Osteocyte (in vitro differentiated cells): ENCODE results near the gene TSHZ2. TPM values are rescaled to one million over a fixed set of nuclear protein-coding genes. Genes with fewer than 3 reads are reported as not detected.
"Not testable (repeated sequence)": the region's sequence is repeated elsewhere in the genome, so short reads cannot be mapped to it uniquely, and the experiment has no call there.

Experiments used
- DNase-seq: peaks from one replicate; pipeline ENCODE4 v3.0.0; 2021; ENCODE audit warnings: mixed read lengths; ENCODE audit not compliant: unreplicated experiment; ENCODE audit errors: extremely low spot score
- H3K27ac Mint-ChIP-seq: one replicate; pipeline ENCODE4 v1.8.0; 2021; ENCODE audit warnings: mild to moderate bottlenecking, mixed read lengths; ENCODE audit not compliant: unreplicated experiment
- H3K27me3 Mint-ChIP-seq: one replicate; pipeline ENCODE4 v1.8.0; 2021; ENCODE audit warnings: mixed read lengths; ENCODE audit not compliant: unreplicated experiment
- H3K36me3 Mint-ChIP-seq: one replicate; pipeline ENCODE4 v1.8.0; 2021; ENCODE audit warnings: mixed read lengths; ENCODE audit not compliant: unreplicated experiment
- H3K4me1 Mint-ChIP-seq: one replicate; pipeline ENCODE4 v1.8.0; 2021; ENCODE audit warnings: mixed read lengths; ENCODE audit not compliant: unreplicated experiment
- H3K4me3 Mint-ChIP-seq: one replicate; pipeline ENCODE4 v1.8.0; 2021; ENCODE audit warnings: mild to moderate bottlenecking, moderate library complexity, mixed read lengths; ENCODE audit not compliant: unreplicated experiment
- H3K9me3 Mint-ChIP-seq: one replicate; pipeline ENCODE4 v1.8.0; 2021; ENCODE audit warnings: mixed read lengths; ENCODE audit not compliant: unreplicated experiment
- total RNA-seq: library from RNA; stranded (reverse); gene quantifications from 2 replicates; pipeline ENCODE4 v1.2.1, GENCODE V29; 2021
- TF ChIP-seq, protein P1 (sequence below): fragments of 200-600 bp; sonication (generic); IDR thresholded peaks from 2 replicates; pipeline ENCODE4 v1.5.0; 2021; ENCODE audit warnings: antibody characterized with exemption, mild to moderate bottlenecking, moderate library complexity

Gene TSHZ2
- total RNA-seq, 1 donor from 2014 or later = not detected

DNA sequence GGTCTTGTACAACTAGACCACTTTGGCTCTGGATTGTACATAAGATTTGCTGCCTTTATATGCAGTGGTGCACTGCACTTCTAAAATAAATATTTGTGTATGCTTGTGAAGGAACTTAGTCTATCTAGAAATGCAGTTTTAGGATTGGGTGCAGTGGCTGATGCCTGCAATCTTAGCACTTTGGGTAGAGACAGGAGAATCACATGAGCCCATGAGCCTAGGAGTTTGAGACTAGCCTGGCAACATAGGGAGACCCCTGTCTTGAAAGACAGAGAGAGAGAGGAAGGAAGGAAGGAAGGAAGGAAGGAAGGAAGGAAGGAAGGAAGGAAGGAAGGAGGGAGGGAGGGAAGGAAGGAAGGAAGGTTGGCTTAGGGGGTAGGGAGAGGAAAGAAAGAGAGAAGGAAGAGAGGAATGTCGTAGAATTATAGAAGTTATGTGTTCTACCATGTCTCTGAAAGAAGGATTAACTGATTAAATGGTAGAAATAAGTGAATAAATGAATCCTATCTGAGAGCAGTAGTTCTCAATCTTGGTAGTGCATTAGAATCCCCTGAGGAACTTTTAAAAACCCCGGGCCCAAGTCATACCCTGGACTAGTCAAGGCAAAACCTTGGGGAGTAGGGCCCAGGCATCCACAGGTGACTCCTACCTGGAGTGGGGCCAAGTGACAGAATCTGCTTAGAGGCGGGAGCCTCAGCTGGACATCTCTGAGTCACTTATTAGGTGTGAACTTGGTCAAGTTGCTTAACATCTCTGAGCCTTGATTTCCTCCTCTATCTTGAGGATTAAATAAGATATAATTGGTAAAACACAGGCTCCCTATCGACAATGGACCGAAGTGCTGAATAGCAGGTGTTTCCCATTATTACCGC is 491.2 kb downstream of the TSHZ2 start:
- DNase-seq = no peak
- no peaks in the 10 kb centered on the region for H3K4me1 Mint-ChIP-seq

DNA sequence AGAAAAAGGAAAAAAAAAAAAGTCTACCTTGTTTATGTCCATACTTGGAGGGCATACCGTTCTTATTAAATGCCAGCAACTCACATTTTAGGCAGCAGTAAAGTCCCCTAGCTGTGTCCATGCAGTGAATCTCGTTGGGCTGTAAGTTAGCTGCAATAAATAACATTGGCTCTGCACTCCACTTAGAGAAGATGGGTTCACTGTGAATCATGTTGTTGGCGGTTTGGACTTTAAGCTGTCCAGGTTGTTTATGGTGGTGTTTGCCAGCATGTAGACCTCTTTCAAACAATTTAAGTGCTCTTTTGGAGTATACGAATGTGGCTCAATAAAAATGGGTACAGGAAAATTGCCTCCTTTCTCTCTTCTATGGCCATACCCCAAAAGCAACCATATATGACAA is 494.1 kb downstream of the TSHZ2 start:
- TF ChIP-seq, protein P1, sequence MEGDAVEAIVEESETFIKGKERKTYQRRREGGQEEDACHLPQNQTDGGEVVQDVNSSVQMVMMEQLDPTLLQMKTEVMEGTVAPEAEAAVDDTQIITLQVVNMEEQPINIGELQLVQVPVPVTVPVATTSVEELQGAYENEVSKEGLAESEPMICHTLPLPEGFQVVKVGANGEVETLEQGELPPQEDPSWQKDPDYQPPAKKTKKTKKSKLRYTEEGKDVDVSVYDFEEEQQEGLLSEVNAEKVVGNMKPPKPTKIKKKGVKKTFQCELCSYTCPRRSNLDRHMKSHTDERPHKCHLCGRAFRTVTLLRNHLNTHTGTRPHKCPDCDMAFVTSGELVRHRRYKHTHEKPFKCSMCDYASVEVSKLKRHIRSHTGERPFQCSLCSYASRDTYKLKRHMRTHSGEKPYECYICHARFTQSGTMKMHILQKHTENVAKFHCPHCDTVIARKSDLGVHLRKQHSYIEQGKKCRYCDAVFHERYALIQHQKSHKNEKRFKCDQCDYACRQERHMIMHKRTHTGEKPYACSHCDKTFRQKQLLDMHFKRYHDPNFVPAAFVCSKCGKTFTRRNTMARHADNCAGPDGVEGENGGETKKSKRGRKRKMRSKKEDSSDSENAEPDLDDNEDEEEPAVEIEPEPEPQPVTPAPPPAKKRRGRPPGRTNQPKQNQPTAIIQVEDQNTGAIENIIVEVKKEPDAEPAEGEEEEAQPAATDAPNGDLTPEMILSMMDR = no peak
- no peaks in the 10 kb centered on the region for H3K4me1 Mint-ChIP-seq
- no peaks in the 10 kb centered on the region for H3K9me3 Mint-ChIP-seq
- H3K27me3 Mint-ChIP-seq = no peaks in the 10 kb centered on the region
- H3K4me3 Mint-ChIP-seq = no peak overlapping the region
- no peak overlapping the region for H3K27ac Mint-ChIP-seq
- DNase-seq = no peak
- no peaks in the 10 kb centered on the region for H3K36me3 Mint-ChIP-seq

More for the DNA sequence above, 491.2 kb downstream of the TSHZ2 start:
- no peaks in the 10 kb centered on the region for H3K9me3 Mint-ChIP-seq
- no peaks in the 10 kb centered on the region for H3K27me3 Mint-ChIP-seq
- no peak overlapping the region for H3K4me3 Mint-ChIP-seq
- TF ChIP-seq, protein P1 = no peak
- H3K27ac Mint-ChIP-seq = no peak overlapping the region
- no peaks in the 10 kb centered on the region for H3K36me3 Mint-ChIP-seq

DNA sequence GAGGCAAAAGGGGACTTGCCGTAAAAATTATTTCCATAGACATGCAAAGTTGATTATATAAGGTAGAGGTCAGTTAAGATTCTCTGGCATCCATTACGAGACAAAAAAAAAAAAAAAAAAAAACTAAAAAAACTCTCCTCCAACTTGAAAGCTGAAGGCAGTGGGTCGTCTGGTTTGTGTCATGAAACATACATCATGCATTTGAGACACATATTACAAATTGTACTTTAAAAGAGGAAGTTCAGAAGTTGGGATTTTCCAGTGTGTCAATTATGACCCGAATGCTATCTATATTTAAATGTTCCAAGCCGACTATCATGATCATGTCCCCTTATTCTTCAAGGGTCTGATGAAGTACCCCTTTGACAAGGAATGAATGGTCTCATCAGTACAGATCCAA is 496.4 kb downstream of the TSHZ2 start:
- TF ChIP-seq, protein P1 = no peak
- H3K36me3 Mint-ChIP-seq = no peaks in the 10 kb centered on the region

DNA sequence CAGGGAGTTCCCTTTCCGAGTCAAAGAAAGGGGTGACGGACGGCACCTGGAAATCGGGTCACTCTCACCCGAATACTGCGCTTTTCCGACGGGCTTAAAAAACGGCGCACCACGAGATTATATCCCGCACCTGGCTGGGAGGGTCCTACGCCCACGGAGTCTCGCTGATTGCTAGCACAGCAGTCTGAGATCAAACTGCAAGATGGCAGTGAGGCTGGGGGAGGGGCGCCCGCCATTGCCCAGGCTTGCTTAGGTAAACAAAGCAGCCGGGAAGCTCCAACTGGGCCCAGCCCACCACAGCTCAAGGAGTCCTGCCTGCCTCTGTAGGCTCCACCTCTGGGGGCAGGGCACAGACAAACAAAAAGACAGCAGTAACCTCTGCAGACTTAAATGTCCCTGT is 500.7 kb downstream of the TSHZ2 start:
- not testable (repeated sequence) for H3K9me3 Mint-ChIP-seq, H3K27me3 Mint-ChIP-seq, H3K27ac Mint-ChIP-seq, H3K4me1 Mint-ChIP-seq, H3K36me3 Mint-ChIP-seq, H3K4me3 Mint-ChIP-seq, DNase-seq

More for the DNA sequence above, 496.4 kb downstream of the TSHZ2 start:
- no peak overlapping the region for H3K27ac Mint-ChIP-seq
- peaks cover 5% of the 10 kb centered on the region for H3K9me3 Mint-ChIP-seq
- H3K27me3 Mint-ChIP-seq = no peaks in the 10 kb centered on the region
- no peak overlapping the region for H3K4me3 Mint-ChIP-seq
- no peak for DNase-seq
- no peaks in the 10 kb centered on the region for H3K4me1 Mint-ChIP-seq

DNA sequence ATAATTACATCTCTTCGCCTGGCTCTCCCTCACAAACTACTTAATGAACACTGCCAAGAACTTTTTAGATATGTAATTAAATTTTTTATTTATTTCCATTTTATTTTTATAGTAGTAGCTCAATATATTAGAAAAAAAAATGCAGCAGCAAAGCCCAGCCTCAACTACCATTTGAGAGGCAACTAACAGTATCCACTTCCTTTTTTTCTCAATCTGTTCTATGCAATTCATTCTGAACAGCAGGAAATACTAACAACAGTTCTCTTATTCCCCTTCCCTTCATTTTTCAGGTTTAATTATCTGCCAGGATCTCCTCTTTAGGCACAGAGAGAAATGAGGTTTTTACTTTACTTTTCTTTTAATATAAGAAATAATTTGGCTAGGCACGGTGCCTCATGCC is 508.8 kb downstream of the TSHZ2 start:
- Mint-ChIP-seq H3K4me1 (no peaks in the 10 kb centered on the region), H3K4me3 (no peak overlapping the region), H3K27me3 (no peaks in the 10 kb centered on the region), H3K27ac (no peak overlapping the region), H3K36me3 (no peaks in the 10 kb centered on the region), H3K9me3 (no peaks in the 10 kb centered on the region)
- TF ChIP-seq, protein P1 = no peak
- no peak for DNase-seq
